Sigmoid colon (tissue), 4 donors: ENCODE data around the gene GREM2.

Experiments used
- CTCF ChIP-seq, 4 experiments: fragments of 450-650 bp in 3 of 4; fragments of 200-600 bp in 1 of 4; IDR thresholded peaks; one replicate each; pipeline ENCODE4 v1.5.1; 2016 to 2019; ENCODE audit warnings: antibody characterized with exemption in 4 of 4, mild to moderate bottlenecking in 3 of 4, moderate library complexity in 2 of 4
- EP300 ChIP-seq, 4 donors: sonication (generic); formaldehyde crosslinking; IDR thresholded peaks; one replicate each; pipeline ENCODE4 v1.6.1; 2017; ENCODE audit warnings: antibody characterized with exemption in 4 of 4

GRCh38 chr1:240528591-240528990, 83.4 kb downstream of the GREM2 start:
- TF ChIP-seq CTCF (IDR thresholded peaks at IDR 0.05) (no peak), EP300 (IDR thresholded peaks at IDR 0.05) (no peak)
